Measurements from ENCODE around the gene PLEKHB1. TPM values are rescaled to one million over a fixed set of nuclear protein-coding genes. Genes with fewer than 3 reads are reported as not detected.

PLEKHB1 gene
- total RNA-seq, 1 experiment from 2014 or later: 12.7 TPM

DNA sequence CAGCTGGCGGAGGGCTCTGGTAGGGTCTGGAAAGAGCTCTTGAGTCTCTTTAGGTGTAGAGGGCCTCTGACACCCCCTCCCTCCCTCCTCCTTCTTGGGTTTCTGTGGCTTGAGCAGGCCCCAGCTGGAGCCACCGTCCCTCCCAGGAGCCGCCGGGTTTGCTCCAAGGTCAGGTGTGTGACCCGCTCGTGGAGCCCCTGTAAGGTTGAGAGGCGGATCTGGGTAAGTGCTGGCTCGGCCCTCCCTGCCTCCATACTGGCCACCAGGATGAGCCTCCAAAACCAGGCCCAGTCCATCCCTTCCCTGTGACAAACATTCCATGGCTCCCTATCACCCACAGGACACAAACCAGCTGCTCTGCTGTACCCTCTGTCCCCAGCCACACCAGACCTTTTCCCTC, 9.3 kb downstream of the PLEKHB1 start:
- intact Hi-C loops (cut with micrococcal nuclease; ENCODE audit: unreplicated experiment): no loop called here
- Mint-ChIP-seq H3K36me3 (ENCODE audit: insufficient read depth, unreplicated experiment) (no peaks in the 10 kb centered on the region), H3K27me3 (ENCODE audit: insufficient read depth, unreplicated experiment) (no peaks in the 10 kb centered on the region)

DNA sequence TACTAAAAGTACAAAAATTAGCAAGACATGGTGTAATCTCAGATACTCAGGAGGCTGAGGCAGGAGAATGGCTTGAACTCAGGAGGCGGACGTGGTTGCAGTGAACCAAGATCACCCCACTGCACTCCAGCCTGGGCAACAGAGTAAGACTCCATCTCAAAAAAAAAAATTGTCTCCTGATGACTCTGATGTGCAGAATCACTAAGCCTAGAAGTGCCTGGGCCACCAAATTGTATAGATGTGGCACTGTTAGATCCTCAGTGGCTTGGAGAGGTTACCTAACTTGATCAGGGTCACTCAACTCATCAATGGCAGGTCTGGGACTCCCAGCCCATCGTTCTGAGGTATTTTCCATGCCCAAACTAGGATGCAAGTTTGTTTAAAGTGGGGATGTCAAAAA, 10.6 kb downstream of the PLEKHB1 start:
- Mint-ChIP-seq H3K4me1 (ENCODE audit: low read depth, unreplicated experiment) (peaks cover 10% of the 10 kb centered on the region), H3K36me3 (ENCODE audit: insufficient read depth, unreplicated experiment) (no peaks in the 10 kb centered on the region), H3K27me3 (ENCODE audit: insufficient read depth, unreplicated experiment) (no peaks in the 10 kb centered on the region), H3K4me3 (ENCODE audit: unreplicated experiment) (no peak overlapping the region), H3K27ac (ENCODE audit: unreplicated experiment) (no peak overlapping the region), H3K9me3 (ENCODE audit: unreplicated experiment) (no peaks in the 10 kb centered on the region)
- DNase-seq: no peak
- TF ChIP-seq, protein P1, sequence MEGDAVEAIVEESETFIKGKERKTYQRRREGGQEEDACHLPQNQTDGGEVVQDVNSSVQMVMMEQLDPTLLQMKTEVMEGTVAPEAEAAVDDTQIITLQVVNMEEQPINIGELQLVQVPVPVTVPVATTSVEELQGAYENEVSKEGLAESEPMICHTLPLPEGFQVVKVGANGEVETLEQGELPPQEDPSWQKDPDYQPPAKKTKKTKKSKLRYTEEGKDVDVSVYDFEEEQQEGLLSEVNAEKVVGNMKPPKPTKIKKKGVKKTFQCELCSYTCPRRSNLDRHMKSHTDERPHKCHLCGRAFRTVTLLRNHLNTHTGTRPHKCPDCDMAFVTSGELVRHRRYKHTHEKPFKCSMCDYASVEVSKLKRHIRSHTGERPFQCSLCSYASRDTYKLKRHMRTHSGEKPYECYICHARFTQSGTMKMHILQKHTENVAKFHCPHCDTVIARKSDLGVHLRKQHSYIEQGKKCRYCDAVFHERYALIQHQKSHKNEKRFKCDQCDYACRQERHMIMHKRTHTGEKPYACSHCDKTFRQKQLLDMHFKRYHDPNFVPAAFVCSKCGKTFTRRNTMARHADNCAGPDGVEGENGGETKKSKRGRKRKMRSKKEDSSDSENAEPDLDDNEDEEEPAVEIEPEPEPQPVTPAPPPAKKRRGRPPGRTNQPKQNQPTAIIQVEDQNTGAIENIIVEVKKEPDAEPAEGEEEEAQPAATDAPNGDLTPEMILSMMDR (IDR thresholded peaks at IDR 0.05; ENCODE audit: insufficient read depth in 1 of 2, low read depth in 1 of 2, low read length in 1 of 2, severe bottlenecking in 1 of 2, unreplicated experiment in 1 of 2): no peak
- intact Hi-C loops (cut with micrococcal nuclease; ENCODE audit: unreplicated experiment): no loop called here
- BruUV-seq (replicated peaks): no TSS peak
- ChIA-PET CTCF (interaction anchor here (1.0 kb wide), 1 partner anchor 31 kb away, joined by 3 read pairs; no protein-coding TSS in a partner anchor), POLR2A (no interaction called here)
- Histone ChIP-seq H3K27me3 (replicated peaks; ENCODE audit: control insufficient read depth, insufficient read depth, low read length) (no peaks in the 10 kb centered on the region), H3K4me3 (ENCODE audit: low read depth, low read length) (no peak overlapping the region), H3K4me1 (peaks cover 11% of the 10 kb centered on the region; the same call in 1 of the 2 replicates), H3K9me3 (no peaks in the 10 kb centered on the region), H3K36me3 (ENCODE audit: control insufficient read depth, insufficient read depth, low read length) (no peaks in the 10 kb centered on the region)

More for the DNA sequence above, 9.3 kb downstream of the PLEKHB1 start:
- BruUV-seq (replicated peaks): no TSS peak
- no peak for DNase-seq
- no peaks in the 10 kb centered on the region for H3K36me3 ChIP-seq (ENCODE audit: control insufficient read depth, insufficient read depth, low read length)
- H3K4me3 ChIP-seq (ENCODE audit: low read depth, low read length): no peak overlapping the region
- H3K9me3 Mint-ChIP-seq (ENCODE audit: unreplicated experiment): no peaks in the 10 kb centered on the region
- H3K4me1 ChIP-seq: peaks cover 11% of the 10 kb centered on the region; the same call in 1 of the 2 replicates
- H3K27me3 ChIP-seq (replicated peaks; ENCODE audit: control insufficient read depth, insufficient read depth, low read length): no peaks in the 10 kb centered on the region
- H3K27ac Mint-ChIP-seq (ENCODE audit: unreplicated experiment): no peak overlapping the region
- H3K9me3 ChIP-seq: no peaks in the 10 kb centered on the region
- ChIA-PET CTCF (interaction anchor here (0.6 to 1.6 kb wide), 2 partner anchors 25 to 30 kb away, joined by 5 to 12 read pairs; no protein-coding TSS in a partner anchor), POLR2A (no interaction called here)
- TF ChIP-seq, protein P1 (IDR thresholded peaks at IDR 0.05; ENCODE audit: insufficient read depth in 1 of 2, low read depth in 1 of 2, low read length in 1 of 2, severe bottlenecking in 1 of 2, unreplicated experiment in 1 of 2): no peak
- H3K4me1 Mint-ChIP-seq (ENCODE audit: low read depth, unreplicated experiment): peaks cover 10% of the 10 kb centered on the region
- no peak overlapping the region for H3K4me3 Mint-ChIP-seq (ENCODE audit: unreplicated experiment)

DNA sequence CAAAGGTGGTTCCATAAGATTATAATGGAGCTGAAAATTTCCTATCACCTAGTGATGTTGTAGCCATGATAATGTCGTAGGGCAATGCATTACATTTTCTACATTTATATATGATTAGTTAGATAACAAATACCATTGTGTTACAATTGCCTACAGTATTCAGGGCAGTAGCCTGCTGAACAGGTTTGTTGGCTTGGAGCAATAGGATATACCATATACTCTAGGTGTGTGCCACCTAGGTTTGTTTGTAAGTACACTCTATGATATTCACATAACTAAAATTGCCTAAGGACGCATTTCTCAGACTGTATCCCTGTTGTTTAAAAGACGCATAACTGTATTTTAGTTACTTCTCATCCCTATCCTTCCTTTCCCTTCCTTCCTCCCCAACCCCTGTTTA, 13.6 kb downstream of the PLEKHB1 start:
- ChIA-PET CTCF (interaction anchor here (4.8 kb wide), 1 partner anchor 34 kb away, joined by 48 read pairs; no protein-coding TSS in a partner anchor), POLR2A (no interaction called here)
- Histone ChIP-seq H3K36me3 (ENCODE audit: control insufficient read depth, insufficient read depth, low read length) (no peaks in the 10 kb centered on the region), H3K4me1 (peaks cover 4% of the 10 kb centered on the region; the same call in 1 of the 2 replicates), H3K27me3 (replicated peaks; ENCODE audit: control insufficient read depth, insufficient read depth, low read length) (no peaks in the 10 kb centered on the region), H3K9me3 (no peaks in the 10 kb centered on the region), H3K4me3 (ENCODE audit: low read depth, low read length) (no peak overlapping the region)
- H3K4me1 Mint-ChIP-seq (ENCODE audit: low read depth, unreplicated experiment): peaks cover 4% of the 10 kb centered on the region
- TF ChIP-seq, protein P1 (IDR thresholded peaks at IDR 0.05; ENCODE audit: insufficient read depth in 1 of 2, low read depth in 1 of 2, low read length in 1 of 2, severe bottlenecking in 1 of 2, unreplicated experiment in 1 of 2): no peak
- H3K9me3 Mint-ChIP-seq (ENCODE audit: unreplicated experiment): no peaks in the 10 kb centered on the region
- H3K4me3 Mint-ChIP-seq (ENCODE audit: unreplicated experiment): no peak overlapping the region
- intact Hi-C loops (cut with micrococcal nuclease; ENCODE audit: unreplicated experiment): loop anchor here (2.0 to 5.0 kb wide), 2 partner anchors 183 to 255 kb away; no protein-coding TSS in a partner anchor
- H3K27me3 Mint-ChIP-seq (ENCODE audit: insufficient read depth, unreplicated experiment): no peaks in the 10 kb centered on the region
- no TSS peak for BruUV-seq (replicated peaks)
- H3K36me3 Mint-ChIP-seq (ENCODE audit: insufficient read depth, unreplicated experiment): no peaks in the 10 kb centered on the region
- H3K27ac Mint-ChIP-seq (ENCODE audit: unreplicated experiment): peak overlapping the region; percentile 10
- DNase-seq: no peak
